GM18526 (cell line): ENCODE data around the gene SCMH1.

Source experiments
- POLR2A ChIP-seq: IDR thresholded peaks from 3 replicates; pipeline ENCODE4 v1.6.1; 2011; ENCODE audit not compliant: insufficient read length; ENCODE audit errors: extremely low read depth

The SCMH1 gene

DNA sequence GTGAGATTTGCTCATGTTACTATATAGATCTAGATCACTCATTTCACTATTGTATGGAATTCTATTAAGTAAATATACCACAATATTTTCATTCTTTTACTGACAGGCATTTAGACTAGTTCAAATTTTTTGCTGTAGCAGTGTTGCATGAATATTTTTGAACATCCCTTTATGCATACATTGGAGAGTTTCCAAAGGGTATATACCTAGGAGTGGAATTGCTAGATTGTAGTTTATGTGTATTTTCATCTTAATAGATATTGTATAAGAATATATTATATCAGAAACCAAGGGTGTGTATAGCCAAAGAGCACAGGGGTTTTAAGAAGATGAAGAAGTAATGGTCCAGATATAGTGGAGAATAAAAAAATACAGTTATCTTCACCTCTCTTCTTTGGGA, 6.2 kb downstream of the SCMH1 start:
- TF ChIP-seq POLR2A, result no peak

DNA sequence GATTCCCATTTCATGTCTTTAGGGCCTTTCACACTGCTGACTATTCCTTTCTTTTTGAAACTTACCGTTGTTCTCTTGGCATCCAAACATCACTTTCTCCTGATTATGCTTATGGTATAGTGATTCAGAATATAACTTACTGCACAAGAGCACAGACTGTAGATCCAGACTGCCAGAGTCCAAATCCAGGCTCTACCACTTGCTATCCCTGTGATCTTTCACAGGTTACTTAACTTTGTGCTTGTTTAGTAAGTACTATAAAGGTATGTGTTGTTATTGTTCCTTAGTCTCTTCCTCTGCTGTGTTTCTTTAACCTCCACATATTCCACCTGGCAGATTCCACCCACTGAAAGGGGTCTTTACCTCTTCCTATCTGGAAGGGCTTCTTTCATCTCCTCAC, 8.4 kb downstream of the SCMH1 start:
- TF ChIP-seq POLR2A, result no peak

GRCh38 chr1:41232305-41232704, 9.8 kb downstream of the SCMH1 start:
- TF ChIP-seq POLR2A, result no peak

DNA sequence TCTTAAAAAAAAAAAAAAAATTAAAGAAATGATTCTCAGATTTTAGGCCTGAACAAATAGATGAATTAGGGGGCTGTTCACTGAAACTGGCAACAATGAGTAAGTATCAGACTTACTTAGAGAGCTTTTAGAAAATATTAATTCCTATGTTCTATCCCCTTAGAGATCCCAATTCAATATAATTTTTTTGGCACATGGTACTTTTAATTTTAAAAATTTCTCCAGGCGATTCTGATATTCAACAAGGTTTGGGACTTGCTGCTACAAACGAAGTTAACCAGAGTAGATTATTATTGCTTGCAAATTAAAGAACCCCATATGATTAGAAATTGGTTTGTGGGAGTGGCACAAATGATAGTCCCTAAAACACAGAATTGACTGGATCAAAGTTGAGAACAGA, 11.4 kb downstream of the SCMH1 start:
- TF ChIP-seq POLR2A, result no peak

DNA sequence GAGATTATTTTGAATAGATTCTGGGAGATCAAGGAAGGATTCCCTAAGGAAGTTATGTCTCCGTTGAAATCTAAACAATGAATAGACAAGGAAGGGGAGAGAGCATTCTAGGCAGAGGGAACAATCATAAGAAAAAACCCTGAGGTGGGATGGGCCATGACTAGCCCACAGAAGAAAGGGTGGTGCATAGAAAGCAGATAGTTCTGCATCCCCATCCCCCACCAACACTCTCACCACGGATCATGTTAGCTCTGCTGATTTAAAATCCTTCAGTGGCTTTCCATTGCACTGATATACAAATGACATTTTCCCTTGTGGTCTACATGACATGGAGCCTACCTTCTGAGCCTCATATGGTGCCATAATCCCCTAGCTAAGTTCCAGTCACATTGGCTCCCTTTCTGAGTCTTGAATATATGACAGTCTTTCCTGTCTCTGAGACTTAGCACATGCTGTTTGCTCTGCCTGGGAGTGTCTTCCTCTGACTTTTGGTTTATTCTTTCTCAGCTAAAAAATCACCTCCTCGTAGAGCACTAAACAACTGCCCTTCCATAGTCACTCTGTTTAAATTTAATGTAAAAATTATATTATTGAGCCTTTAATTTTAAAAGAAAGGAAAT, 15.2 kb downstream of the SCMH1 start:
- TF ChIP-seq POLR2A, result no peak

DNA sequence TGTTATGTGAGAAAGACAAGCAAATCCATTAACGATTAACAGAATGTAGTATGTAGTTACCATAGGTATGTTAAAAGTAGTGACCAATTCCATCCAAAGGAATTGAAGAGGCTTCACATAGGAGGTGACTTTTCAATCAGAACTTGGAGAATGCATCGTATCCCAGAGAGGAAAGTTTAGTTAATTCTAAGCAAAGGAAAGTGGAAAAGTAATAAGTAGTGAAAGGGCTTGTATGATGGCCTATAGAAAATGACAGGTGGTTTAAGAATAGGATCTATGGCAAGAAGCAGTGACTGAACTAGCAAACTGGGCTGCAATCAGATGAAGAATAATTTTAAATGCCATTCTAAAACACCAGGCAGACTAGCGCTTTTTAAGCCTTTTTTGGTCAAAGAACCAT, 16.6 kb downstream of the SCMH1 start:
- no peak for TF ChIP-seq POLR2A

DNA sequence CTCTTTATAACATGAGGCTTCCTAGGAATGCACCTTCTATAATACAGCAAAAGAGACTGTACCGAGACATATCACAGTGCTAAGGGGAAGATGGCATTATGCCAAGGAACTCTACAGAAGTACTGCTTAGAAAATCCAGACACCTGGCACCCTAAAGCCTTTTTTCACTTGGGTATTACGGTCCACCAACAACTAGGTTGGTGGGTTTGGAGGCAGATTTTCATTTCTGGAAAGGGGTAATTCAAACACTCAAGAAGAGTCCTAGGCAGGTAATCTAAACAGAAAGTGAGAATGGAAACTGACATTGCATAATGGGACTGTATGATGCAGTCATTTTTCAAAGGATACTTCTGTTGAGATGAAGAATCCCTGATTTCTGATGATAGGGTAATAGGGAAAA, 19.6 kb downstream of the SCMH1 start:
- no peak for TF ChIP-seq POLR2A

GRCh38 chr1:41221995-41222394, 20.1 kb downstream of the SCMH1 start:
- TF ChIP-seq POLR2A, result no peak

DNA sequence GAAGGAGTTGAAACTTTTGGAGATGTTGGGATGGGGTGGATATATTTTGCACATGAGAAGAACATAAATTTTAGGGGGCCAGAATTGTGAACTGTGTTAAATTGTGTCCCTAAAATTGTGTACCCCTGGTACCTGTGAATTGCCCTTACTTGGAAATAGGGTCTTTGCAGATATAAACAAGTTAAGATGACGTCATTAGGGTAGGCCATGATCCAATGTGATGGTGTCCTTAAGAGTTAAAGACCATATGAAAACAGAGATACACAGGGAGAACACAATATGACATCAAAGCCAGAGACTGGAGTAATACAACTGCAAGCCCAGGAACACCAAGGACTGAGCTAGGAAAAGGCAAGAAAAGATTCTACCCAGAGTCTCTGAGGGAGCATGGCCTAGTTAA, 24.0 kb downstream of the SCMH1 start:
- TF ChIP-seq POLR2A, result no peak

DNA sequence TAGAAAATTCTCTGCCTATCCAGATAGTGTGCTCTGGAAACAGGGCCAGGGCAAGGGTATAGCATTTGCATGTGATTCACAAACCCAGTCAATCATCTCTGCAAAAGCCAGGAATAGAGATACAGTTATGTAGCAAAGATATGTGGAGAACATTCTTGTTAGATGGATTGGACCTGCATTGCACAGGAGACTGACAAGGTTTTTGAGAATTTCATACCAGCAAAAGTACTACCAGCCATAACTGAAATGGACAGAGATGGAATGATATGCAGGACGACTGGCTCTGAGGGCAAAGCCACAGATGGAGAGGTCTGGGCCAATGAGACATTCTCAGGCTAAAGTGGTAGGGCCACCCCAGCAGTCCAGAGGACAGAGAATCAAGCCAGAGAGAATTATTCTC, 24.7 kb downstream of the SCMH1 start:
- TF ChIP-seq POLR2A, result no peak

GRCh38 chr1:41215623-41216022, 26.5 kb downstream of the SCMH1 start:
- no peak for TF ChIP-seq POLR2A

DNA sequence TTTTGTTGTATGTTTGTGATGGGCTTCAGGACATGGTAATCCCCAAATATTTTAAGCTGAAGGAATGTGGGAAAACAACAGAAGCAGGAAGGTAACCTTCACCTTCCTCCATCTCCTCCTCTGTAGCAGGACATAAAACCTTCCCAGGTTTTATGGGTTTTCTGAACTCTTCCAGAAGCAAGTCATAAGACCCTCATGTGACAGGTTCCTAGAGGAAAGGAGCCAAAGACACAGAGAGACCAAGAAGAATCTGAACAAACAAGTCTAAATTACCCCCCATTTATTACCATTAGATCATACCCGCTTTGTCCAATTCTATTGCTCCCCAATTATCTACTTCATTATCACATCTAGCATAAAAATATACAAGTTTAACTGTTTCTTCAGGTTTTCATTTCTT, 28.8 kb downstream of the SCMH1 start:
- no peak for TF ChIP-seq POLR2A

DNA sequence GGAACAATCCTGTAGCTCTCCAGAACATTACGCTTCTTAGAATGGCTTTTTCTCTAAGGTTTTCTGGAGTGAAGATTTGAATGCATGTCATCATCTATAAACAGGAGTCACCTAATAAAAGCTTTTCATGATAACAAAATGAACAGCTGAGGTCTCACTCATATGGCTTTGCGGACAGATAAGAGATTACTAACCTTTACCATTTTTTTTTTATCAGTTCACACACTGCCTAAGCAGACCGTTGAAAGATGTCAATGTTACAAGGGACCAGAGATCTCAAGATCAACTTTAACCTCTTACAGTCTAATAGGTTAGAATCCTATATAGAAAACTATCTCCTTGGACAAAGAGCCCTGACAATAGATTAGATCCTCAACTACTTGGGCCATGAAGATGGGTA, 41.4 kb downstream of the SCMH1 start:
- TF ChIP-seq POLR2A, result no peak

- TF ChIP-seq POLR2A, result no peak
Observed at GRCh38 chr1:41199375-41199774, 42.7 kb downstream of the SCMH1 start.

GRCh38 chr1:41192456-41193178, 49.5 kb downstream of the SCMH1 start:
- no peak for TF ChIP-seq POLR2A

GRCh38 chr1:41184446-41184845, 57.7 kb downstream of the SCMH1 start:
- TF ChIP-seq POLR2A, result no peak

DNA sequence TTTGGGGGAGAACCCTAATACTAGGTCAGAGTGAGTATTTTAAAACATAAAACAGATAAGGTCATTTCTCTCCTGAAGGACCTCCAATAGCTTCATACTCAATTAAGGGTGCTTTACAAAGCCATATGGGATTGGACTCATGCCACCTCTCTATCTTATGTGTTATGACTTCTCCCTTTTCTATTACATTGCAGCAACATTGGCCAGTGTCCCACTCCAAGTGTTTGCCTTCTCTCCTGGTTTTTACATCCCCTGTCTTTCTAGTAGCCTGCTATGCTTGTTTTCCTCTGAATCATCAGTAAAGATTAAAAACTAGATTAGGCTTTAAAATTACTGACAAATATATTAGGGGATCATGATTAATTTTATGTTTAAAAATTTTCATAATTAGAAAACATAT, 66.6 kb downstream of the SCMH1 start:
- no peak for TF ChIP-seq POLR2A
